Panc1 (cell line): ENCODE data around the gene WDR5. TPM values are rescaled to one million over a fixed set of nuclear protein-coding genes. Genes with fewer than 3 reads are reported as not detected.

Source experiments
- ATAC-seq: fragments of 200-7000 bp; cut with Tn5 transposase; 2 replicates; pipeline ENCODE4 v1.9.1; 2020; ENCODE audit warnings: mild to moderate bottlenecking, moderate library complexity
- BruUV-seq: library from RNA; stranded (reverse); fragments of 400-500 nt; replicated peaks from 2 replicates; lab custom pipeline; 2021; lab: Mats Ljungman, UMichigan
- CTCF ChIA-PET: fragments of 300-600 bp; sonication (Branson Sonifier 250); formaldehyde crosslinking; loops from one replicate; lab custom pipeline; 2022; ENCODE audit warnings: antibody characterized with exemption; lab: Charles Lee
- POLR2A ChIA-PET: fragments of 300-600 bp; sonication (Branson Sonifier 250); formaldehyde crosslinking; loops from one replicate; lab custom pipeline; 2022; ENCODE audit warnings: antibody characterized with exemption; lab: Charles Lee
- DNase-seq: peaks from one replicate; pipeline ENCODE4 v3.0.0-alpha.2; 2010; ENCODE audit warnings: low read depth, low spot score
- H3K27ac ChIP-seq: 2 replicates; pipeline ENCODE4 v1.5.1; 2011; ENCODE audit warnings: mild to moderate bottlenecking, low read length, inconsistent platforms
- H3K27me3 ChIP-seq: fragments of 200-500 bp; sonication (Bioruptor generic); 2 replicates; pipeline ENCODE4 v1.6.0; 2014; ENCODE audit warnings: low read length, inconsistent platforms; ENCODE audit not compliant: control insufficient read depth, insufficient read depth
- H3K36me3 ChIP-seq: fragments of 200-500 bp; sonication (Bioruptor generic); 2 replicates; pipeline ENCODE4 v1.5.1; 2014; ENCODE audit warnings: inconsistent platforms, mild to moderate bottlenecking, low read length, moderate library complexity; ENCODE audit not compliant: control insufficient read depth, insufficient read depth
- H3K4me1 ChIP-seq: 2 replicates; pipeline ENCODE4 v1.5.1; 2011; ENCODE audit warnings: inconsistent platforms, mild to moderate bottlenecking, low read length, moderate library complexity; ENCODE audit not compliant: control insufficient read depth, insufficient read depth
- H3K4me3 ChIP-seq, 2 experiments: 2 replicates each; pipeline ENCODE4 v1.5.1; 2011 to 2012; ENCODE audit warnings: low read depth in 2 of 2, low read length in 2 of 2, mild to moderate bottlenecking in 2 of 2, inconsistent platforms in 1 of 2, moderate library complexity in 1 of 2
- H3K9me3 ChIP-seq: fragments of 200-500 bp; sonication (Bioruptor generic); 2 replicates; pipeline ENCODE4 v1.5.1; 2014; ENCODE audit warnings: low read depth, mild to moderate bottlenecking, inconsistent platforms, low read length, moderate library complexity; ENCODE audit not compliant: control insufficient read depth, insufficient read depth
- CTCF ChIP-seq: fragments of 450-650 bp; IDR thresholded peaks from 2 replicates; pipeline ENCODE4 v1.5.1; 2017; ENCODE audit warnings: mild to moderate bottlenecking
- POLR2AphosphoS5 ChIP-seq: IDR thresholded peaks from 2 replicates; pipeline ENCODE4 v1.6.1; 2012; ENCODE audit warnings: mild to moderate bottlenecking, low read depth, low read length, moderate library complexity
- REST ChIP-seq, 2 experiments: IDR thresholded peaks; 2 replicates each; pipeline ENCODE4 v1.6.1; 2011 to 2012; ENCODE audit warnings: low read depth in 2 of 2, control low read depth in 1 of 2, low read length in 1 of 2, mild to moderate bottlenecking in 1 of 2, moderate library complexity in 1 of 2; ENCODE audit not compliant: insufficient read depth in 1 of 2
- SIN3A ChIP-seq: IDR thresholded peaks from 2 replicates; pipeline ENCODE4 v1.6.1; 2012; ENCODE audit warnings: low read depth, mild to moderate bottlenecking, low read length, moderate library complexity, borderline replicate concordance; ENCODE audit not compliant: insufficient read depth
- TCF7L2 ChIP-seq: IDR thresholded peaks from 2 replicates; pipeline ENCODE4 v1.6.1; 2011; ENCODE audit warnings: mild to moderate bottlenecking, low read depth, low read length, inconsistent platforms
- in situ Hi-C: cut with HindIII; loops from 2 replicates; pipeline ENCODE4 v1.10.0; 2016; ENCODE audit warnings: low sequenced_read_pairs, low pct_unique_long_range_greater_than_20kb
- intact Hi-C: fragments of 100-400 bp; cut with micrococcal nuclease; formaldehyde crosslinking; loops from one replicate; pipeline ENCODE4 v1.10.0; 2022; ENCODE audit not compliant: unreplicated experiment
- total RNA-seq: library from RNA; stranded (reverse); gene quantifications from one replicate; pipeline ENCODE4 v1.2.1, GENCODE V29; 2021; ENCODE audit not compliant: unreplicated experiment

Gene WDR5
- total RNA-seq, 1 experiment from 2014 or later: 36.9 TPM

- Histone ChIP-seq H3K4me1 (no peaks in the 10 kb centered on the region), H3K36me3 (no peaks in the 10 kb centered on the region), H3K27ac (no peak overlapping the region), H3K4me3 (no peak overlapping the region), H3K27me3 (no peaks in the 10 kb centered on the region), H3K9me3 (no peaks in the 10 kb centered on the region)
- BruUV-seq: no TSS peak
- intact Hi-C loops (no loop called here), in situ Hi-C loops (no loop called here)
- TF ChIP-seq SIN3A: no peak
- TF ChIP-seq REST (IDR thresholded peaks at IDR 0.05; ENCODE audit: insufficient read depth in 1 of 2, low read depth in 2 of 2, low read length in 1 of 2): no peak
- TF ChIP-seq CTCF: no peak
- TF ChIP-seq TCF7L2: no peak
- TF ChIP-seq POLR2AphosphoS5: no peak
- ChIA-PET CTCF (no interaction called here), POLR2A (no interaction called here)
- peak; percentile 51; the same call in 1 of the 2 replicates for ATAC-seq
- DNase-seq: no peak
Measured at GRCh38 chr9:134125413-134126095, 10.3 kb upstream of the WDR5 start.

GRCh38 chr9:134126373-134126772, 9.5 kb upstream of the WDR5 start:
- ATAC-seq: no peak
- TF ChIP-seq CTCF: no peak
- no peak for TF ChIP-seq TCF7L2
- TF ChIP-seq SIN3A: no peak
- TF ChIP-seq POLR2AphosphoS5: no peak
- no peak for TF ChIP-seq REST (IDR thresholded peaks at IDR 0.05; ENCODE audit: insufficient read depth in 1 of 2, low read depth in 2 of 2, low read length in 1 of 2)
- no peaks in the 10 kb centered on the region for H3K9me3 ChIP-seq
- no peaks in the 10 kb centered on the region for H3K36me3 ChIP-seq
- ChIA-PET CTCF (no interaction called here), POLR2A (no interaction called here)
- no TSS peak for BruUV-seq
- intact Hi-C loops (no loop called here), in situ Hi-C loops (no loop called here)
- H3K4me1 ChIP-seq: no peaks in the 10 kb centered on the region; the same call in 1 of the 2 replicates
- no peak overlapping the region for H3K4me3 ChIP-seq
- no peak for DNase-seq
- H3K27ac ChIP-seq: no peak overlapping the region
- H3K27me3 ChIP-seq: no peaks in the 10 kb centered on the region
